K562 (cell line): ENCODE results near the gene CHN2. TPM values are rescaled to one million over a fixed set of nuclear protein-coding genes. Genes with fewer than 3 reads are reported as not detected.

Source experiments
- ATAC-seq: fragments of 200-7000 bp; cut with Tn5 transposase; 3 replicates; pipeline ENCODE4 v1.9.1; 2020; ENCODE audit warnings: moderate library complexity
- BruUV-seq: library from RNA; stranded (reverse); fragments of 400-500 nt; replicated peaks from 2 replicates; lab custom pipeline; 2021; lab: Mats Ljungman, UMichigan
- CTCF ChIA-PET: fragments of 300-600 bp; formaldehyde crosslinking; extraction: SDS; loops from one replicate; lab custom pipeline; 2021; ENCODE audit warnings: low intra/inter-chr PET ratio; lab: Yijun Ruan, JAX
- POLR2A ChIA-PET: fragments of 300-600, 350-650 bp; sonication (Branson Sonifier 250); formaldehyde crosslinking; extraction: SDS; loops from one replicate; lab custom pipeline; 2021; ENCODE audit warnings: antibody characterized with exemption, inconsistent platforms; lab: Yijun Ruan, JAX
- DNase-seq, 4 experiments: peaks; one replicate each; pipeline versions ENCODE4 v3.0.0 to v3.0.0-alpha.2; 2011 to 2018; ENCODE audit warnings: low spot score in 3 of 4, mixed read lengths in 3 of 4; ENCODE audit errors: extremely low read depth in 1 of 4
- FAIRE-seq: peaks from 2 replicates; lab custom pipeline; 2011; peaks lifted over from hg19 to GRCh38; lab: Jason Lieb, UNC
- H2AFZ ChIP-seq: 2 replicates; pipeline ENCODE4 v1.6.0; 2011; ENCODE audit warnings: low read depth, low read length, control low read depth, inconsistent platforms
- H3K27ac ChIP-seq: fragments of 200-600 bp; 3 replicates; pipeline ENCODE4 v1.8.0; 2011; ENCODE audit warnings: low read depth, mild to moderate bottlenecking, control low read depth, inconsistent platforms, low read length, moderate library complexity, mixed read lengths; ENCODE audit errors: extremely low read depth
- H3K27me3 ChIP-seq, 2 experiments: fragments of 300-600 bp in 1 of 2; 2 replicates in 1 of 2; 3 replicates in 1 of 2; pipeline versions ENCODE4 v1.6.0 to v1.8.0; 2011; ENCODE audit warnings: inconsistent platforms in 2 of 2, low read length in 2 of 2, mild to moderate bottlenecking in 1 of 2, mixed read lengths in 1 of 2, moderate library complexity in 1 of 2; ENCODE audit not compliant: control insufficient read depth in 2 of 2, insufficient read depth in 2 of 2
- H3K36me3 ChIP-seq: fragments of 300-600 bp; 3 replicates; pipeline ENCODE4 v1.8.0; 2011; ENCODE audit warnings: mild to moderate bottlenecking, low read length, inconsistent platforms; ENCODE audit not compliant: control insufficient read depth, insufficient read depth
- H3K4me1 ChIP-seq, 2 experiments: fragments of 200-600 bp in 1 of 2; replicated peaks in 1 of 2; 2 replicates in 1 of 2; 3 replicates in 1 of 2; pipeline versions ENCODE4 v1.5.1 to v1.8.0; 2011; ENCODE audit warnings: inconsistent platforms in 2 of 2, low read length in 2 of 2, mild to moderate bottlenecking in 1 of 2, mixed read lengths in 1 of 2, moderate library complexity in 1 of 2; ENCODE audit not compliant: control insufficient read depth in 2 of 2, insufficient read depth in 2 of 2
- H3K4me2 ChIP-seq: 2 replicates; pipeline ENCODE4 v1.6.1; 2011; ENCODE audit warnings: low read length, control low read depth, inconsistent platforms, mixed read lengths; ENCODE audit not compliant: insufficient read depth
- H3K4me3 ChIP-seq: fragments of 200-600 bp; sonication (generic), shearing (Covaris generic); 2 replicates; pipeline ENCODE4 v1.5.1; 2016; ENCODE audit warnings: control low read depth, inconsistent platforms
- H3K79me2 ChIP-seq: fragments of 200-600 bp; 3 replicates; pipeline ENCODE4 v1.8.0; 2011; ENCODE audit warnings: low read length, inconsistent platforms; ENCODE audit not compliant: control insufficient read depth, insufficient read depth
- H3K9ac ChIP-seq, 2 experiments: 2 replicates each; pipeline versions ENCODE4 v1.6.0 to v1.6.1; 2011; ENCODE audit warnings: low read depth in 2 of 2, low read length in 2 of 2, control low read depth in 1 of 2, inconsistent platforms in 1 of 2, mild to moderate bottlenecking in 1 of 2, mixed read lengths in 1 of 2; ENCODE audit not compliant: insufficient read depth in 1 of 2
- H3K9me1 ChIP-seq: one replicate; pipeline ENCODE4 v1.6.0; 2011; ENCODE audit warnings: inconsistent platforms, mild to moderate bottlenecking, low read length, moderate library complexity; ENCODE audit not compliant: control insufficient read depth, insufficient read depth
- H3K9me3 ChIP-seq: replicated peaks from 2 replicates; pipeline ENCODE4 v1.5.1; 2011; ENCODE audit warnings: low read depth, low read length, inconsistent platforms; ENCODE audit not compliant: control insufficient read depth, insufficient read depth
- H4K20me1 ChIP-seq: replicated peaks from 2 replicates; pipeline ENCODE4 v1.6.1; 2011; ENCODE audit warnings: low read length, inconsistent platforms, mixed read lengths; ENCODE audit not compliant: control insufficient read depth, insufficient read depth
- EP300 ChIP-seq: IDR thresholded peaks from 2 replicates; pipeline ENCODE4 v1.6.1; 2012; ENCODE audit warnings: low read length, improper control_type of control experiment
- MYBL2 ChIP-seq, 2 experiments: fragments of 450-650 bp in 1 of 2; sonication (generic) in 1 of 2; formaldehyde crosslinking in 1 of 2; IDR thresholded peaks; 2 replicates each; pipeline versions ENCODE4 v1.6.1 to v1.8.1; 2017 to 2022; ENCODE audit warnings: borderline replicate concordance in 1 of 2, inconsistent platforms in 1 of 2, low read depth in 1 of 2, mild to moderate bottlenecking in 1 of 2, missing genetic modification reagents in 1 of 2, moderate library complexity in 1 of 2
- SMARCC2 ChIP-seq: fragments of 450-650 bp; IDR thresholded peaks from 2 replicates; pipeline ENCODE4 v1.6.1; 2017; ENCODE audit warnings: antibody characterized with exemption, moderate library complexity, mild to moderate bottlenecking, low read depth
- ZFP1 ChIP-seq: fragments of 450-650 bp; formaldehyde crosslinking; IDR thresholded peaks from 2 replicates; pipeline ENCODE4 v1.4.0; 2020; ENCODE audit warnings: mild to moderate bottlenecking, mixed read lengths
- ZNF699 ChIP-seq: fragments of 250-450 bp; sonication (Bioruptor Pico); IDR thresholded peaks from 2 replicates; pipeline ENCODE4 v1.8.0; 2021; ENCODE audit warnings: mild to moderate bottlenecking, moderate library complexity; ENCODE audit not compliant: insufficient replicate concordance
- WGBS: fragments of 100-300 bp; shearing (Covaris generic); methylation state at CpG from one replicate; pipeline ENCODE4 v1.1.6; 2016; ENCODE audit warnings: low coverage, mixed read lengths; ENCODE audit not compliant: insufficient coverage; ENCODE audit errors: missing lambda C conversion rate; 5-methylcytosine and 5-hydroxymethylcytosine counted together
- in situ Hi-C: fragments of 300-500 bp; cut with MboI; formaldehyde crosslinking; loops from 4 replicates; pipeline ENCODE4 v1.15.0; 2018; ENCODE audit warnings: inconsistent platforms, mixed read lengths
- intact Hi-C: fragments of 100-400 bp; cut with micrococcal nuclease; formaldehyde crosslinking; loops from 2 replicates; pipeline ENCODE4 v1.14.2; 2022
- polyA plus RNA-seq, 8 experiments: library from polyadenylated mRNA; depleted of rRNA in 4 of 8; stranded (reverse) in 5 of 8; unstranded in 3 of 8; fragments of >200 nt; fragmentation: Nextera tagmentation in 2 of 8; fragmentation: Illumina TruSeq in 1 of 8; extraction: Ambion mirVana in 2 of 8; extraction: Trizol in 1 of 8; gene quantifications; 2 replicates each; pipeline versions ENCODE4 v1.2.1 to v1.2.3, GENCODE V29; 2011 to 2014; ENCODE audit warnings: inconsistent platforms in 1 of 8, missing spikeins in 1 of 8
- total RNA-seq, 7 experiments: library from RNA; depleted of rRNA in 6 of 7; stranded (reverse); fragments of >200 nt in 6 of 7; fragmentation: Illumina TruSeq in 2 of 7; extraction: Trizol in 2 of 7; gene quantifications; 2 replicates each; pipeline versions ENCODE4 v1.2.1 to v1.2.3, GENCODE V29; 2011 to 2021; ENCODE audit warnings: low replicate concordance in 1 of 7
- TF ChIP-seq, protein P1 (sequence below): fragments of 150-350 bp; conservative IDR thresholded peaks from 2 replicates; pipeline ENCODE4 v1.6.1; 2014; ENCODE audit warnings: low read length

Gene CHN2
- total and polyA plus RNA-seq, 9 of the 15 experiments (the other 6 are each of a cell fraction or from before 2014, with no cell fraction given), result 0.12 to 2.1 (median 0.31) TPM; not detected in 1

DNA sequence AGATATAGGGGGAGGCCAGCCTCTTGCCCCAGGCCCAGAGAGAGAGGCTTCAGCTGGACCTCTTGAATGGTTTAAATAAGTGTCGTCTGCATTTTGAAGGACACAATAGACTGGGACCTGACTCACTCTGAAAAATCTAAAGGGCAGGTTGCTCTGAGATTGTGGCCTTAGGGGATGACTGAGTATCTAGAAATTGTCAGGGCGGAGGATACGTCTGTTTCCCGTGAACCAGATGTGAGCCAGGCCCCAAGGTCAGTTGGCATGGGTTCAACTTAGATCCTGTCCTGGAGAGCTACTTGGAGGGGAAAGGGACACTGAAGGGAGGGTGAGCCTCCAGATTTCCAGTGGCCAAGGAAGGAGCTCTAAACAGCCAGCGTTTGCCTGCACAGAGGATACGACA, 110.2 kb downstream of the CHN2 start:
- Histone ChIP-seq H3K4me3 (no peak overlapping the region), H3K79me2 (no peaks in the 10 kb centered on the region), H3K4me2 (no peak overlapping the region), H4K20me1 (no peaks in the 10 kb centered on the region), H3K4me1 (no peaks in the 10 kb centered on the region), H2AFZ (no peak overlapping the region), H3K36me3 (no peaks in the 10 kb centered on the region), H3K9me3 (no peaks in the 10 kb centered on the region), H3K9ac (no peak overlapping the region), H3K27ac (no peak overlapping the region), H3K27me3 (peaks cover 2 to 10% of the 10 kb centered on the region in 2 experiments; a peak in 2 of 5 replicates), H3K9me1 (no peaks in the 10 kb centered on the region)
- no peak for FAIRE-seq
- in situ Hi-C loops, result no loop called here
- ChIA-PET CTCF (no interaction called here), POLR2A (no interaction called here)
- TF ChIP-seq MYBL2 (IDR thresholded peaks at IDR 0.05; ENCODE audit: low read depth), result no peak
- TF ChIP-seq MYBL2 (CRISPR knock-in tag; IDR thresholded peaks at IDR 0.05; ENCODE audit: borderline replicate concordance), result no peak
- TF ChIP-seq SMARCC2, result no peak
- TF ChIP-seq, protein P1, sequence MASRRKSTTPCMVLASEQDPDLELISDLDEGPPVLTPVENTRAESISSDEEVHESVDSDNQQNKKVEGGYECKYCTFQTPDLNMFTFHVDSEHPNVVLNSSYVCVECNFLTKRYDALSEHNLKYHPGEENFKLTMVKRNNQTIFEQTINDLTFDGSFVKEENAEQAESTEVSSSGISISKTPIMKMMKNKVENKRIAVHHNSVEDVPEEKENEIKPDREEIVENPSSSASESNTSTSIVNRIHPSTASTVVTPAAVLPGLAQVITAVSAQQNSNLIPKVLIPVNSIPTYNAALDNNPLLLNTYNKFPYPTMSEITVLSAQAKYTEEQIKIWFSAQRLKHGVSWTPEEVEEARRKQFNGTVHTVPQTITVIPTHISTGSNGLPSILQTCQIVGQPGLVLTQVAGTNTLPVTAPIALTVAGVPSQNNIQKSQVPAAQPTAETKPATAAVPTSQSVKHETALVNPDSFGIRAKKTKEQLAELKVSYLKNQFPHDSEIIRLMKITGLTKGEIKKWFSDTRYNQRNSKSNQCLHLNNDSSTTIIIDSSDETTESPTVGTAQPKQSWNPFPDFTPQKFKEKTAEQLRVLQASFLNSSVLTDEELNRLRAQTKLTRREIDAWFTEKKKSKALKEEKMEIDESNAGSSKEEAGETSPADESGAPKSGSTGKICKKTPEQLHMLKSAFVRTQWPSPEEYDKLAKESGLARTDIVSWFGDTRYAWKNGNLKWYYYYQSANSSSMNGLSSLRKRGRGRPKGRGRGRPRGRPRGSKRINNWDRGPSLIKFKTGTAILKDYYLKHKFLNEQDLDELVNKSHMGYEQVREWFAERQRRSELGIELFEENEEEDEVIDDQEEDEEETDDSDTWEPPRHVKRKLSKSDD, result no peak
- TF ChIP-seq EP300, result no peak
- no peak for TF ChIP-seq ZFP1
- TF ChIP-seq ZNF699 (CRISPR knock-in tag), result no peak
- intact Hi-C loops, result no loop called here
- no TSS peak for BruUV-seq
- WGBS, result 0% methylated on average over 6 of the region's 6 CpGs
- ATAC-seq, result no peak
- DNase-seq, result no peak
